K562 (cell line): ENCODE measurements around the gene CTBP2. TPM values are rescaled to one million over a fixed set of nuclear protein-coding genes. Genes with fewer than 3 reads are reported as not detected.

Experiments
- BDP1 ChIP-seq: IDR thresholded peaks from 3 replicates; pipeline ENCODE4 v1.6.1; 2011; ENCODE audit not compliant: insufficient read length, insufficient read depth
- CREB3L1 ChIP-seq: fragments of 450-650 bp; IDR thresholded peaks from 2 replicates; pipeline ENCODE4 v1.6.1; 2014; ENCODE audit warnings: low read depth, mild to moderate bottlenecking, moderate library complexity, borderline replicate concordance
- CREM ChIP-seq: IDR thresholded peaks from 2 replicates; pipeline ENCODE4 v1.6.1; 2014; ENCODE audit warnings: antibody characterized with exemption, low read depth
- E2F6 ChIP-seq, 2 experiments: IDR thresholded peaks; 2 replicates each; pipeline ENCODE4 v1.6.1; 2011; ENCODE audit warnings: borderline replicate concordance in 1 of 2, control low read depth in 1 of 2, low read depth in 1 of 2, low read length in 1 of 2, mild to moderate bottlenecking in 1 of 2, mixed read lengths in 1 of 2, moderate library complexity in 1 of 2; ENCODE audit not compliant: insufficient read depth in 1 of 2, insufficient read length in 1 of 2, poor library complexity in 1 of 2, severe bottlenecking in 1 of 2; ENCODE audit errors: extremely low read depth in 1 of 2
- FIP1L1 ChIP-seq: fragments of 200-400 bp; formaldehyde crosslinking; IDR thresholded peaks from 2 replicates; pipeline ENCODE4 v1.6.1; 2018; ENCODE audit warnings: mild to moderate bottlenecking, low read depth, low read length; ENCODE audit not compliant: poor library complexity, severe bottlenecking
- TRIM25 ChIP-seq: fragments of 450-650 bp; IDR thresholded peaks from 2 replicates; pipeline ENCODE4 v1.7.0; 2016; ENCODE audit warnings: borderline replicate concordance
- ZKSCAN8 ChIP-seq: fragments of 200-800 bp; sonication (Bioruptor generic); IDR thresholded peaks from 2 replicates; pipeline ENCODE4 v1.6.1; 2016; ENCODE audit warnings: missing genetic modification characterization, missing compliant biosample characterization
- ZNF695 ChIP-seq: fragments of 450-650 bp; formaldehyde crosslinking; IDR thresholded peaks from 2 replicates; pipeline ENCODE4 v1.4.0; 2020; ENCODE audit warnings: mild to moderate bottlenecking, moderate library complexity
- ZNF766 ChIP-seq: fragments of 200-800 bp; sonication (Bioruptor generic); conservative IDR thresholded peaks from 2 replicates; pipeline ENCODE4 v1.6.1; 2016; ENCODE audit warnings: missing genetic modification characterization, missing compliant biosample characterization
- polyA plus RNA-seq, 8 experiments: library from polyadenylated mRNA; depleted of rRNA in 4 of 8; stranded (reverse) in 5 of 8; unstranded in 3 of 8; fragments of >200 nt; fragmentation: Nextera tagmentation in 2 of 8; fragmentation: Illumina TruSeq in 1 of 8; extraction: Ambion mirVana in 2 of 8; extraction: Trizol in 1 of 8; gene quantifications; 2 replicates each; pipeline versions ENCODE4 v1.2.1 to v1.2.3, GENCODE V29; 2011 to 2014; ENCODE audit warnings: inconsistent platforms in 1 of 8, missing spikeins in 1 of 8
- total RNA-seq, 7 experiments: library from RNA; depleted of rRNA in 6 of 7; stranded (reverse); fragments of >200 nt in 6 of 7; fragmentation: Illumina TruSeq in 2 of 7; extraction: Trizol in 2 of 7; gene quantifications; 2 replicates each; pipeline versions ENCODE4 v1.2.1 to v1.2.3, GENCODE V29; 2011 to 2021; ENCODE audit warnings: low replicate concordance in 1 of 7
- TF ChIP-seq, protein P1 (sequence below): fragments of 250-450 bp; sonication (Bioruptor Pico); IDR thresholded peaks from 2 replicates; pipeline ENCODE4 v1.8.0; 2021; ENCODE audit warnings: mild to moderate bottlenecking, moderate library complexity

Gene CTBP2
- total and polyA plus RNA-seq, 9 of the 15 experiments (the other 6 are each of a cell fraction or from before 2014, with no cell fraction given) = 1.3 to 8.8 (median 5.1) TPM

- no peak for TF ChIP-seq ZNF766 (CRISPR knock-in tag)
- no peak for TF ChIP-seq ZKSCAN8
- no peak for TF ChIP-seq CREM
- TF ChIP-seq E2F6 (IDR thresholded peaks at IDR 0.05; ENCODE audit: borderline replicate concordance in 1 of 2, extremely low read depth in 1 of 2, insufficient read depth in 1 of 2, insufficient read length in 1 of 2, low read depth in 1 of 2, low read length in 1 of 2, poor library complexity in 1 of 2, severe bottlenecking in 1 of 2) = no peak
- TF ChIP-seq, protein P1, sequence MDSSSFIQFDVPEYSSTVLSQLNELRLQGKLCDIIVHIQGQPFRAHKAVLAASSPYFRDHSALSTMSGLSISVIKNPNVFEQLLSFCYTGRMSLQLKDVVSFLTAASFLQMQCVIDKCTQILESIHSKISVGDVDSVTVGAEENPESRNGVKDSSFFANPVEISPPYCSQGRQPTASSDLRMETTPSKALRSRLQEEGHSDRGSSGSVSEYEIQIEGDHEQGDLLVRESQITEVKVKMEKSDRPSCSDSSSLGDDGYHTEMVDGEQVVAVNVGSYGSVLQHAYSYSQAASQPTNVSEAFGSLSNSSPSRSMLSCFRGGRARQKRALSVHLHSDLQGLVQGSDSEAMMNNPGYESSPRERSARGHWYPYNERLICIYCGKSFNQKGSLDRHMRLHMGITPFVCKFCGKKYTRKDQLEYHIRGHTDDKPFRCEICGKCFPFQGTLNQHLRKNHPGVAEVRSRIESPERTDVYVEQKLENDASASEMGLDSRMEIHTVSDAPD (CRISPR knock-in tag) = no peak
- no peak for TF ChIP-seq FIP1L1
- no peak for TF ChIP-seq TRIM25
- TF ChIP-seq ZNF695 (CRISPR knock-in tag) = no peak
- no peak for TF ChIP-seq CREB3L1
- no peak for TF ChIP-seq BDP1
These were observed 37.8 kb downstream of the CTBP2 start (continued) for GRCh38 chr10:125122566-125122965.
